ENCODE measurements around the gene SLC2A8.

SLC2A8 gene

DNA sequence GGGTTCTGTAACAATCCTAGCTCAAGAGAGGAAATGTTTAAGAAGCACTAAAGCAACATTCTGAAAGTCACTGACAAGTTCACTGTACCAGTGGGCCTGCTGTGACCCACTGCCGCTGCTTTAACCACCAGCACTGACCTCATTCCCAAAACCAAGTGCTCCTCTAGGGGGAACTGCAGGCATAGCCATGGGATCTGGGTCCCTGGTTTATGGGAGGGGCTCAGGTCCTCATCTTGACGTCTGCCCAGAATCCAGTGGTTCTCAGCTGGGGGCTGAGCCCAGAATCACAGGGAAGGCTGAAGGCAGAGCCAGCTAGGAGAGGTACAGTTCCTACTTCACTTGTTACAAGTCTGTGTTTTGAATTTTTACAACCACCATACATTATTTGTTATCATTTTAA lies 36.1 kb upstream of the SLC2A8 start:
- Histone ChIP-seq H3K4me1 (ENCODE audit: control insufficient read depth, insufficient read depth, low read length) (no peaks in the 10 kb centered on the region), H3K9me3 (ENCODE audit: control insufficient read depth, insufficient read depth, low read depth, low read length) (no peaks in the 10 kb centered on the region), H3K27me3 (ENCODE audit: control insufficient read depth, insufficient read depth, low read length) (no peaks in the 10 kb centered on the region), H3K4me3 (ENCODE audit: low read depth, low read length) (no peak overlapping the region), H3K27ac (ENCODE audit: low read depth, low read length) (no peak overlapping the region), H3K9ac (ENCODE audit: low read length) (no peak overlapping the region), H3K36me3 (ENCODE audit: control insufficient read depth, insufficient read depth, low read length) (peaks cover 3% of the 10 kb centered on the region; the same call in 1 of the 2 replicates)

DNA sequence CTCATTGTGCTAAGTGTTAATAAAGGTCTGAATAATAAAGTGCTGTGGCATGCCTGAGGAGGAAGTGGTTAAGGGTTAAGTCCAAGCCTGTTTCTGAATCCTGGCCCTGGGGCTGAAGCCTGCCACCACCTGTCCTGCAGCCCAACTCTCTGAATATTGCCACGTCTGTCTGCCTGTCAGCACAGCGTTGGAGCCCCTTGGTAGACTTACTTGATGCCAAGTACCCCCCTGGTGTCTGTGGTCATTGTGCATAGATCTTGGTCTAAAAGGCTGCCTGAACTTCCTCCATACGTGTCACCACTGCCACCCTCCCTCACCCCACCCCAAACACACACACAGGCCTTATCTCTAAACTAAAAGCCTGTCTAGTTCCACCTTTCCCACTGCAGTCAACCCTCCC lies 35.4 kb upstream of the SLC2A8 start:
- H3K9me3 ChIP-seq (ENCODE audit: control insufficient read depth, insufficient read depth, low read depth, low read length): no peaks in the 10 kb centered on the region
- no peaks in the 10 kb centered on the region for H3K27me3 ChIP-seq (ENCODE audit: control insufficient read depth, insufficient read depth, low read length)
- H3K4me3 ChIP-seq (ENCODE audit: low read depth, low read length): no peak overlapping the region
- no peak overlapping the region for H3K9ac ChIP-seq (ENCODE audit: low read length)
- H3K36me3 ChIP-seq (ENCODE audit: control insufficient read depth, insufficient read depth, low read length): peaks cover 3% of the 10 kb centered on the region; the same call in 1 of the 2 replicates
- no peak overlapping the region for H3K27ac ChIP-seq (ENCODE audit: low read depth, low read length)
- H3K4me1 ChIP-seq (ENCODE audit: control insufficient read depth, insufficient read depth, low read length): no peaks in the 10 kb centered on the region

DNA sequence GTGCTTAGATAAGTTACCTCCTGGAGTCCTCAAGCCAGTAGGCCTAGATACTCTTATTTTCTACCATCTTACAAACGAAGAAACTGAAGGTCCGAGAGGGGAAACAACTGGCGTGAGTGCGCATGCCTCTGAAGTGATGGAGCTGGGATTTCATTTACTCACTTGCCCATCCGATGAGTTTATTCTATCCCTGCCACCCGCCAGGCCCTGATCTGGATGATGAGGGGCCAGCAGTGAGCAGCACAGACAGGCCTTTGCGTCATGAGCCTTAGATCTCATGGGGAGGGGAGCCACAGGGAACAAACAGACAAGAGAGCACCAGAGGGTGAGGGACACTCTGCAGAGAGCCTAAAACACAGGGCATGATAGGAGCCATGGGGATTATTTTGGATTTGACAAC lies 34.1 kb upstream of the SLC2A8 start:
- Histone ChIP-seq H3K4me3 (ENCODE audit: low read depth, low read length) (no peak overlapping the region), H3K27me3 (ENCODE audit: control insufficient read depth, insufficient read depth, low read length) (no peaks in the 10 kb centered on the region), H3K27ac (ENCODE audit: low read depth, low read length) (no peak overlapping the region), H3K36me3 (ENCODE audit: control insufficient read depth, insufficient read depth, low read length) (no peaks in the 10 kb centered on the region), H3K4me1 (ENCODE audit: control insufficient read depth, insufficient read depth, low read length) (no peaks in the 10 kb centered on the region), H3K9me3 (ENCODE audit: control insufficient read depth, insufficient read depth, low read depth, low read length) (no peaks in the 10 kb centered on the region), H3K9ac (ENCODE audit: low read length) (no peak overlapping the region)

DNA sequence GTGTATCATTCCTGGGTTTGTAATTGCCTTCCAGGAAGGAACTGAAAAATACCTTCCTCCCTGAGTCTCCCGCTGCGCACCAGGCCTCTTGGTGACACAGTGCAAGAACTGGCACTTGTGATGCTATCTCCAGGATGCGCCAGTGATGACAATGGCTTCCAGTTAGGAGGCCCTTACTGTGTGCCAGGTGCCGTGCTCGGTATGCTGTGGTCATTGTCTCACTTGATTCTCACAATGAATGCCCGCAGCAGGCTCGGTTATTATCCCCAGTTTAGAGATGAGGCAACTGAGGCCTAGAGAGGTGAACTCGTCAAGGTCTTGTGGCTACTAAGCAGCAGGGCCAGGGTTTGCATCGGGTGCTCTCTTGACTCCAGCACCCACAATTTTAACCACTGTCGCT lies 31.5 kb upstream of the SLC2A8 start:
- Histone ChIP-seq H3K4me3 (ENCODE audit: low read depth, low read length) (no peak overlapping the region), H3K36me3 (ENCODE audit: control insufficient read depth, insufficient read depth, low read length) (no peaks in the 10 kb centered on the region), H3K4me1 (ENCODE audit: control insufficient read depth, insufficient read depth, low read length) (0 out of 2 replicates have a peak, but pooled peaks cover 5% of the 10 kb centered on the region), H3K9ac (ENCODE audit: low read length) (no peak overlapping the region), H3K9me3 (ENCODE audit: control insufficient read depth, insufficient read depth, low read depth, low read length) (no peaks in the 10 kb centered on the region), H3K27ac (ENCODE audit: low read depth, low read length) (no peak overlapping the region), H3K27me3 (ENCODE audit: control insufficient read depth, insufficient read depth, low read length) (no peaks in the 10 kb centered on the region)

DNA sequence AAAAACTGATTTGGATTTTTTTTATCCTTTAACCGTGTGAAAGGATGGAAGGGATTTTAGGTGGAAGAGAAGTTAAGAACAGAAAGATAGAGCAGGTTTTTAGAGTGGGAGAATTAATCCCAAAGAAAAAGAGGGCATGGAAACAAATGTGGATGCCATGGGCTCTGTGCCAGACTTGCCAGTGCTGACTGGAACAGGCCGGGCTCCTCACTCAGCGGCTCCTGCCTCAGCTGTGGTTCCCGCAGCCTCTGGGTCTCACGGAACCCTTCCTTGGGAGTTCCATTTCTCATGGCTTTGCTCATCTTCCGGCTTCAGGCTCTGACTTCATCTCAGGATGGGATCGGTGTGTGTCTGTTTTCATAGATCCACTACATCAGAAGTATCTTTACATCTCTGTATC lies 30.4 kb upstream of the SLC2A8 start:
- Histone ChIP-seq H3K9ac (ENCODE audit: low read length) (no peak overlapping the region), H3K27ac (ENCODE audit: low read depth, low read length) (no peak overlapping the region), H3K27me3 (ENCODE audit: control insufficient read depth, insufficient read depth, low read length) (no peaks in the 10 kb centered on the region)

DNA sequence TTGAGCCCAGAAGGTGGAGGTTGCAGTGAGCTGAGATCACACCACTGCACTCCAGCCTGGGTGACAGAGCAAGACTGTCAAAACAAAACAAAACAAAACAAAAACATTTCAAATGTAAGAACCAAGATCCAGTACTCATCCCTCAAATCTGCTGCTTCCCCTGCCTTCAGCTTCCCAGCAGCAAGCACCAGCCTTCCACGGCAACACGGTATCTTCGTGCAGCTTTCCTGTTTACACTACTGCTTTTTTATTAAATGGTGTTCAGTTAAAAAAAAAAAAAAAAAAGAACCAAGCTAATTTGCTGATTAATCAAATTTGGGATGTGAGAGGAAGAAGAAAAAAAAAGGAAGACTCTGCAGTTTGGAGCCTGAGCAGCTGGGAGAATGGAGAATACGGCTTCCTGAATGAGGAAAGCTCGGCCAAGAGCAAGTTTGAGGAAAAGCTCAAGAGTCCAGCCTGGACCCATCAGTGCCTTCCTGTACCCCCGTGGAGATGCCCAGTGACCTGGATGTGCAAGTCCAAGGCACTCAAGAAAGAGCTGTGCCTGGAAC lies 28.0 kb upstream of the SLC2A8 start:
- H3K4me3 ChIP-seq (ENCODE audit: low read depth, low read length): no peak overlapping the region
- no peaks in the 10 kb centered on the region for H3K36me3 ChIP-seq (ENCODE audit: control insufficient read depth, insufficient read depth, low read length)
- H3K4me1 ChIP-seq (ENCODE audit: control insufficient read depth, insufficient read depth, low read length): peaks cover 9% of the 10 kb centered on the region
- no peak overlapping the region for H3K9ac ChIP-seq (ENCODE audit: low read length)
- H3K27ac ChIP-seq (ENCODE audit: low read depth, low read length): no peak overlapping the region
- H3K27me3 ChIP-seq (ENCODE audit: control insufficient read depth, insufficient read depth, low read length): no peaks in the 10 kb centered on the region
- no peaks in the 10 kb centered on the region for H3K9me3 ChIP-seq (ENCODE audit: control insufficient read depth, insufficient read depth, low read depth, low read length)

More for the DNA sequence above, 30.4 kb upstream of the SLC2A8 start:
- Histone ChIP-seq H3K9me3 (ENCODE audit: control insufficient read depth, insufficient read depth, low read depth, low read length) (no peaks in the 10 kb centered on the region), H3K36me3 (ENCODE audit: control insufficient read depth, insufficient read depth, low read length) (no peaks in the 10 kb centered on the region), H3K4me3 (ENCODE audit: low read depth, low read length) (no peak overlapping the region), H3K4me1 (ENCODE audit: control insufficient read depth, insufficient read depth, low read length) (0 out of 2 replicates have a peak, but pooled peaks cover 5% of the 10 kb centered on the region)

DNA sequence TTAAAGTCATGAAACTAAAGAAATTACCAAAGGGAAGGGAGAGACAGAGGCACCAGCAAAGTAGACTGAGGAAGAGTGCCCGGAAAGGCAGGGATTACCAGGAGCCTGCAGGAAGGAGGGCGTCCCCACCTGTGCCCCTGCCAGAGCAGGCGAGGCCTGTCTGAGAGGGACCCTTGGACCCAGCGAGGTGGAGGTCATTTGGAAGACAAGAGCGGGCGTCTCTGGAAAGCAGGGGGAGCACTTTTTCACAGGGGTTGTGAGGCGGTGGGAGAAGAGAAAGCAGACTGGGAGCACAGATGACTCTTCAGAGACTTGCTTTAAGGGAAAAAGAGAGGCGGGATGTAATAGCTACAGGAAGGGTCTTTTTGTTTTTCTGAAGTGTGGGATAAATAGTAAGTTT lies 27.5 kb upstream of the SLC2A8 start:
- Histone ChIP-seq H3K36me3 (ENCODE audit: control insufficient read depth, insufficient read depth, low read length) (no peaks in the 10 kb centered on the region), H3K4me1 (ENCODE audit: control insufficient read depth, insufficient read depth, low read length) (peaks cover 9% of the 10 kb centered on the region), H3K9ac (ENCODE audit: low read length) (no peak overlapping the region), H3K9me3 (ENCODE audit: control insufficient read depth, insufficient read depth, low read depth, low read length) (no peaks in the 10 kb centered on the region), H3K4me3 (ENCODE audit: low read depth, low read length) (no peak overlapping the region), H3K27ac (ENCODE audit: low read depth, low read length) (no peak overlapping the region), H3K27me3 (ENCODE audit: control insufficient read depth, insufficient read depth, low read length) (no peaks in the 10 kb centered on the region)

DNA sequence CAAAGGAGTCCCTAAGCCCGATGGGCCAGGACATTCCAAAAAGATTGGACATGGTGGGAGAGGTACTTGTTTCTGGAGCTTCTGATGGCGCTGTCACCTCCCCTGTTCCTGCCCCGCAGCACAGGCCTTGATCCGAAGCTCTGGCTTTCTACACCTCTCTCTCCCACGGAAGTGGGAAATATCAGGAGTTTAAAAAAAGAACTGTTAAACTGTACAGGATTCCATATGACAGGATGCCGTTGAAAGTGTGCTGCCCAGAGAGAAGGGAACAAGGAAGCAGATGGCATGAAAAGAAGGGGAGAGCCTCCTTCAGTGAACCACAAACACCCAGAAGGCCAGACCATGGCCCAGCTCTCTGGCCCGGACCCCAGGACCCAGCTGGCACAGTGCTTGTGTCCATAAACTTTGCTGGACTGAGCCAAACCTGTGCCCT lies 26.8 kb upstream of the SLC2A8 start:
- no peaks in the 10 kb centered on the region for H3K36me3 ChIP-seq (ENCODE audit: control insufficient read depth, insufficient read depth, low read length)
- H3K9me3 ChIP-seq (ENCODE audit: control insufficient read depth, insufficient read depth, low read depth, low read length): no peaks in the 10 kb centered on the region
- peaks cover 9% of the 10 kb centered on the region for H3K4me1 ChIP-seq (ENCODE audit: control insufficient read depth, insufficient read depth, low read length)
- H3K27ac ChIP-seq (ENCODE audit: low read depth, low read length): no peak overlapping the region
- H3K27me3 ChIP-seq (ENCODE audit: control insufficient read depth, insufficient read depth, low read length): no peaks in the 10 kb centered on the region
- no peak overlapping the region for H3K9ac ChIP-seq (ENCODE audit: low read length)
- H3K4me3 ChIP-seq (ENCODE audit: low read depth, low read length): no peak overlapping the region

DNA sequence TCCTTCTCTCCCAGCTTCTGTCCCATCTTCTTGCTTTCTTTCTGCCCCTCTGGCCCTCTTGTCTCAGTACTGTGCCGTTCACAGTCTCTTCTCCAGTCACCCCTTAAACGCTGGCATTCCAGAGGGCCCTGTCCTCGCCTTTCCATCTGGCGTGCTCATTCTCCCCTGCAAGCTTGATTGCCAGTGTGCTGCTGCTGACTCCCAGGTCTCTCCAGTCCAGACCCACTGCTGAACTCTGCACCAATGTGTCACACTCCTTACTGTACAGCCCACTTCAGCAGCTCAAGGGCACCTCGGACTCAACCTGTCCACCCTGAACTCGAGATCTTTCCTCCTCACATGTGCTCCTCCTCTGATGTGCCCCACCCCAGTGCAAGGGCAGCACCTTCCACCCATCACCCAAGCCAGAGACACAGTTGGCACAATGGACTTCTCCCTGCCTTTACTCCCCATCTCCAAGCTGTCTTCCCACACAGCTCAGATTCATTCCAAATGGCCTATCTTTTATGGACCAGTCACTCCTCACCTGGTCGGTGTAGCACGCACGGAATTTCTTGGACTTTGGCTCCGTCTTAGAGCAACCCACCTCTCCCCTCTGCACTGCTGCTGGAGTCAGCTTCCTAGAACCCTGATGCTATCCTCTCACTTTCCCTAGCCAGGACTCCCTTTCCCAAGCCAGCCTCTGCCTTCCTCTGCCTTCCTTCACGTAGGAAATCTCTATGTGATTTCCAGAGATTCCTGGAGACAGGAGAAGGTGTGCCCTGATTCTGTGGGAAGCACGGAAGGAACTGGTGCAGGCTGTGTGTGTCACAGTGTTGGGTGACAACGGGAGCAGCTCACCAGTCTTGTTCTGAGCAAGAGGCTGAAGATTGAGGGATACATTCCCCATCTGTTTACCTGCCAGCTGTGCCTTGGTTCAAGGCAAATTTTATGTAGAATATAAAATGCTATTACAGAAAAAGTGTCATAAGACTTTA lies 26.0 kb upstream of the SLC2A8 start:
- Histone ChIP-seq H3K36me3 (ENCODE audit: control insufficient read depth, insufficient read depth, low read length) (no peaks in the 10 kb centered on the region), H3K4me3 (ENCODE audit: low read depth, low read length) (no peak overlapping the region), H3K27ac (ENCODE audit: low read depth, low read length) (no peak overlapping the region), H3K9me3 (ENCODE audit: control insufficient read depth, insufficient read depth, low read depth, low read length) (no peaks in the 10 kb centered on the region), H3K9ac (ENCODE audit: low read length) (no peak overlapping the region), H3K27me3 (ENCODE audit: control insufficient read depth, insufficient read depth, low read length) (no peaks in the 10 kb centered on the region), H3K4me1 (ENCODE audit: control insufficient read depth, insufficient read depth, low read length) (peaks cover 9% of the 10 kb centered on the region)

DNA sequence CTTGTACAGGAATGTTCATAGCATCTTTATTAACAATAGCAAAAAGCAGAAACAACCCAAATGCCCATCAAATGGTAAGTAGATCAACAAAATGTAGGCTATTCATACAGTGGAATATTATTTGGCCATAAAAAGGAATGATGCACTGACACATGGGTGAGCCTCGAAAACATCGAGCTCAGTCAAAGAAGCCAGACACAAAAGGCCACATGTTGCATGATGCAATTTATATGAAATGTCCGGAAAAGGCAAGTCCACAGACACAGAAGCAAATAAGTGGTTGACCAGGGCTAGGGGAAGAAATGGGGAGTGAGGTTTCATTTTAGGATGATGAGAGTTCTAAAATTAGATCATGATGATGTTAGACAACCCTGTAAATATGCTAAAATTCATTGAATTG lies 16.5 kb upstream of the SLC2A8 start:
- Histone ChIP-seq H3K4me1 (ENCODE audit: control insufficient read depth, insufficient read depth, low read length) (no peaks in the 10 kb centered on the region), H3K36me3 (ENCODE audit: control insufficient read depth, insufficient read depth, low read length) (no peaks in the 10 kb centered on the region), H3K4me3 (ENCODE audit: low read depth, low read length) (no peak overlapping the region), H3K9me3 (ENCODE audit: control insufficient read depth, insufficient read depth, low read depth, low read length) (no peaks in the 10 kb centered on the region), H3K27me3 (ENCODE audit: control insufficient read depth, insufficient read depth, low read length) (no peaks in the 10 kb centered on the region), H3K9ac (ENCODE audit: low read length) (no peak overlapping the region), H3K27ac (ENCODE audit: low read depth, low read length) (no peak overlapping the region)

DNA sequence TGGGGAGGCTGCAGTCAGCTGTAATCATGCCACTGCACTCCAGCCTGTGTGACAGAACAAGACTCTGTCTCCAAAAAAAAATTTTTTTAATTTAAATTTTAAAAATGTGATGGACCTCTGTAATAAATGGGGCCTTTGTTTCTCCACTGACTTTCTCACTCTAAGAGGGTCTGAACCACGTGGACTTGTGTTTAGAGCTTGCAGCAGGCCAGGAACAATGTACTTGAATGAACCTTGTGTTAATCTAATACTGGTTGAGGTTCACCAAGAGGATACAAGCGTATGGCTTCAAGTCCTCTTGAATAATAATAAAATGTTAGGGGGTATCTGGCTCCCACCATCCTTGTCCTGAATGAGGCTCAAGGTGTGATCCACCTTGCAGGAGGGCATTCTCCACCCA lies 14.4 kb upstream of the SLC2A8 start:
- H3K4me1 ChIP-seq (ENCODE audit: control insufficient read depth, insufficient read depth, low read length): no peaks in the 10 kb centered on the region
- H3K9me3 ChIP-seq (ENCODE audit: control insufficient read depth, insufficient read depth, low read depth, low read length): no peaks in the 10 kb centered on the region
- H3K27ac ChIP-seq (ENCODE audit: low read depth, low read length): no peak overlapping the region
- no peak overlapping the region for H3K4me3 ChIP-seq (ENCODE audit: low read depth, low read length)
- no peaks in the 10 kb centered on the region for H3K27me3 ChIP-seq (ENCODE audit: control insufficient read depth, insufficient read depth, low read length)
- H3K36me3 ChIP-seq (ENCODE audit: control insufficient read depth, insufficient read depth, low read length): no peaks in the 10 kb centered on the region
- no peak overlapping the region for H3K9ac ChIP-seq (ENCODE audit: low read length)
